ENCODE measurements around the gene SLC15A3. TPM values are rescaled to one million over a fixed set of nuclear protein-coding genes. Genes with fewer than 3 reads are reported as not detected.
A peak's percentile ranks its signal among the peaks of the same experiment; 100 is the strongest.

The SLC15A3 gene
- polyA plus RNA-seq, 3 donors, result 27.1 to 121 (median 35.0) TPM

GRCh38 chr11:60889869-60890311 is 62.1 kb downstream of the SLC15A3 start:
- WGBS (ENCODE audit: insufficient coverage), result 42% methylated on average over 6 of the region's 6 CpGs
- Mint-ChIP-seq H3K27ac (peak overlapping the region in 4 of 7 donors; percentile 6 to 71 (median 32)), H3K9me3 (peaks cover 0 to 2% (median 0%) of the 10 kb centered on the region in 7 donors), H3K4me1 (peaks cover 24% of the 10 kb centered on the region), H3K27me3 (ENCODE audit: low read depth in 3 of 3) (no peaks in the 10 kb centered on the region), H3K4me3 (no peak overlapping the region), H3K36me3 (peaks cover 46 to 53% of the 10 kb centered on the region in 2 donors)
- no peak for TF ChIP-seq CTCF (IDR thresholded peaks at IDR 0.05)
- Histone ChIP-seq H3K27ac (ENCODE audit: low read depth in 1 of 2, low read length in 2 of 2) (peak overlapping the region in 1 of 2 donors; percentile 61), H3K79me2 (ENCODE audit: insufficient read depth, low read length) (no peaks in the 10 kb centered on the region), H3K9me3 (replicated peaks in 1 of 2; ENCODE audit: control insufficient read depth in 1 of 2, insufficient read depth in 1 of 2, low read length in 2 of 2) (no peaks in the 10 kb centered on the region), H3K4me3 (replicated peaks in 1 of 3; ENCODE audit: low read depth in 2 of 3, low read length in 3 of 3) (no peak overlapping the region), H3K4me2 (replicated peaks; ENCODE audit: extremely low read depth, low read length, poor library complexity, severe bottlenecking) (no peak overlapping the region), H3K27me3 (ENCODE audit: control insufficient read depth in 2 of 2, insufficient read depth in 2 of 2, low read length in 2 of 2) (no peaks in the 10 kb centered on the region), H2AFZ (ENCODE audit: insufficient read depth, low read depth, low read length, poor library complexity, severe bottlenecking) (no peak overlapping the region), H3K36me3 (replicated peaks in 1 of 2; ENCODE audit: control insufficient read depth in 1 of 2, insufficient read depth in 2 of 2, low read length in 2 of 2) (peaks cover 23 to 50% of the 10 kb centered on the region in 2 donors), H3K4me1 (ENCODE audit: control insufficient read depth in 1 of 2, insufficient read depth in 2 of 2, low read length in 2 of 2) (peaks cover 11 to 12% of the 10 kb centered on the region in 2 donors), H3K9ac (ENCODE audit: insufficient read depth, low read length, poor library complexity, severe bottlenecking) (no peak overlapping the region), H4K20me1 (ENCODE audit: insufficient read depth, low read length) (no peaks in the 10 kb centered on the region)
- no peak for DNase-seq
- intact Hi-C loops (cut with micrococcal nuclease), result loop anchor here in 1 of 2 donors (5.0 kb wide), 1 partner anchor 58 kb away; no protein-coding TSS in a partner anchor

GRCh38 chr11:60887556-60887955 is 64.4 kb downstream of the SLC15A3 start:
- peak; percentile 33 to 54 (median 52) for DNase-seq

More at GRCh38 chr11:60887556-60887955, 64.4 kb downstream of the SLC15A3 start:
- WGBS (ENCODE audit: insufficient coverage), result 33% methylated on average over 2 of the region's 5 CpGs
- H3K27me3 ChIP-seq (ENCODE audit: control insufficient read depth in 2 of 2, insufficient read depth in 2 of 2, low read length in 2 of 2), result no peaks in the 10 kb centered on the region
- H2AFZ ChIP-seq (ENCODE audit: insufficient read depth, low read depth, low read length, poor library complexity, severe bottlenecking), result no peak overlapping the region
- no peaks in the 10 kb centered on the region for H3K27me3 Mint-ChIP-seq (ENCODE audit: low read depth in 3 of 3)
- no peak overlapping the region for H3K27ac ChIP-seq (ENCODE audit: low read depth in 1 of 2, low read length in 2 of 2)
- no peak overlapping the region for H3K27ac Mint-ChIP-seq
- peaks cover 24% of the 10 kb centered on the region for H3K4me1 Mint-ChIP-seq
- intact Hi-C loops (cut with micrococcal nuclease), result loop anchor here in 1 of 2 donors (1.0 kb wide), 1 partner anchor 56 kb away; no protein-coding TSS in a partner anchor
- H3K4me3 ChIP-seq (replicated peaks in 1 of 3; ENCODE audit: low read depth in 2 of 3, low read length in 3 of 3), result no peak overlapping the region
- peaks cover 34 to 37% of the 10 kb centered on the region in 2 donors for H3K36me3 Mint-ChIP-seq
- peaks cover 6 to 27% of the 10 kb centered on the region in 2 donors for H3K36me3 ChIP-seq (replicated peaks in 1 of 2; ENCODE audit: control insufficient read depth in 1 of 2, insufficient read depth in 2 of 2, low read length in 2 of 2)
- peaks cover 11 to 12% of the 10 kb centered on the region in 2 donors for H3K4me1 ChIP-seq (ENCODE audit: control insufficient read depth in 1 of 2, insufficient read depth in 2 of 2, low read length in 2 of 2)
- TF ChIP-seq CTCF (IDR thresholded peaks at IDR 0.05), result peak; percentile 65
- no peaks in the 10 kb centered on the region for H3K9me3 Mint-ChIP-seq
- no peaks in the 10 kb centered on the region for H3K9me3 ChIP-seq (replicated peaks in 1 of 2; ENCODE audit: control insufficient read depth in 1 of 2, insufficient read depth in 1 of 2, low read length in 2 of 2)
- no peak overlapping the region for H3K4me3 Mint-ChIP-seq
- H3K4me2 ChIP-seq (replicated peaks; ENCODE audit: extremely low read depth, low read length, poor library complexity, severe bottlenecking), result no peak overlapping the region
- H3K79me2 ChIP-seq (ENCODE audit: insufficient read depth, low read length), result no peaks in the 10 kb centered on the region
- no peak overlapping the region for H3K9ac ChIP-seq (ENCODE audit: insufficient read depth, low read length, poor library complexity, severe bottlenecking)
- H4K20me1 ChIP-seq (ENCODE audit: insufficient read depth, low read length), result no peaks in the 10 kb centered on the region

Small RNAs within 50 kb of the gene (small RNA-seq; reads per million reads assigned to genes)
- gene RNU6-933P (ENCODE audit: insufficient read length, low read depth), result not detected

Other genes with a start within 250 kb of the SLC15A3 start
- gene MS4A18, start 227.5 kb downstream of the SLC15A3 start, polyA plus RNA-seq, result not detected
- not detected for gene MS4A15, start 195.3 kb downstream of the SLC15A3 start, polyA plus RNA-seq
- gene MS4A10, start 166.8 kb downstream of the SLC15A3 start, polyA plus RNA-seq, result not detected
- gene CCDC86, start 110.1 kb downstream of the SLC15A3 start, polyA plus RNA-seq, result 10 to 100 TPM in 1 of 3 donors, 1 to 10 TPM in 2; 7.2 to 10.2 (median 8.3) TPM
- under 1 TPM; 0.32 to 0.65 (median 0.46) TPM for gene PTGDR2, start 96.2 kb downstream of the SLC15A3 start, polyA plus RNA-seq
- under 1 TPM in 2 of 3 donors, not detected in 1; 0.09 to 0.40 TPM for gene ZP1, start 84.6 kb downstream of the SLC15A3 start, polyA plus RNA-seq
- gene PRPF19, start 45.6 kb downstream of the SLC15A3 start, polyA plus RNA-seq, result 10 to 100 TPM in 2 of 3 donors, 1 to 10 TPM in 1; 7.8 to 33.2 (median 12.2) TPM
- 100 to 1,000 TPM in 2 of 3 donors, 10 to 100 TPM in 1; 22.7 to 112 (median 110) TPM for gene TMEM109, start 38.0 kb downstream of the SLC15A3 start, polyA plus RNA-seq
- under 1 TPM; 0.01 to 0.31 (median 0.21) TPM for gene TMEM132A, start 27.7 kb downstream of the SLC15A3 start, polyA plus RNA-seq
- under 1 TPM; 0.09 to 0.39 (median 0.39) TPM for gene CD6, start 19.5 kb upstream of the SLC15A3 start, polyA plus RNA-seq
- under 1 TPM in 2 of 3 donors, not detected in 1; 0.34 to 0.61 TPM for gene CD5, start 150.3 kb upstream of the SLC15A3 start, polyA plus RNA-seq
- 10 to 100 TPM in 1 of 3 donors, 1 to 10 TPM in 2; 1.9 to 25.1 (median 3.8) TPM for gene VPS37C, start 209.2 kb upstream of the SLC15A3 start, polyA plus RNA-seq

Measured in CD14-positive monocyte (primary cell).